Measurements from ENCODE around the gene EML6.

EML6 gene

GRCh38 chr2:54803783-54804751 is 80.6 kb downstream of the EML6 start:
- Histone ChIP-seq H3K9me3 (ENCODE audit: control insufficient read depth, low read length) (no peaks in the 10 kb centered on the region), H3K4me1 (ENCODE audit: control insufficient read depth, insufficient read depth, low read length, poor library complexity, severe bottlenecking) (no peaks in the 10 kb centered on the region), H3K27ac (ENCODE audit: low read depth, low read length, severe bottlenecking) (no peak overlapping the region), H3K4me3 (ENCODE audit: extremely low read depth, insufficient read depth, low read length, poor library complexity, severe bottlenecking) (no peak overlapping the region), H3K36me3 (ENCODE audit: control insufficient read depth, insufficient read depth, low read length) (no peaks in the 10 kb centered on the region)
- 93 to 100% methylated on average over 1 to 2 of the region's 3 CpGs for WGBS, 2 experiments (ENCODE audit: insufficient coverage in 2 of 2)

GRCh38 chr2:54805255-54805654 is 81.8 kb downstream of the EML6 start:
- H3K36me3 ChIP-seq (ENCODE audit: control insufficient read depth, insufficient read depth, low read length), result no peaks in the 10 kb centered on the region
- H3K4me3 ChIP-seq (ENCODE audit: extremely low read depth, insufficient read depth, low read length, poor library complexity, severe bottlenecking), result no peak overlapping the region
- no CpG with 5 or more reads among the region's 1 CpG for WGBS, 2 experiments (ENCODE audit: insufficient coverage in 2 of 2)
- no peaks in the 10 kb centered on the region for H3K9me3 ChIP-seq (ENCODE audit: control insufficient read depth, low read length)
- H3K27ac ChIP-seq (ENCODE audit: low read depth, low read length, severe bottlenecking), result no peak overlapping the region
- H3K4me1 ChIP-seq (ENCODE audit: control insufficient read depth, insufficient read depth, low read length, poor library complexity, severe bottlenecking), result no peaks in the 10 kb centered on the region

- no peak overlapping the region for H3K4me3 ChIP-seq (ENCODE audit: extremely low read depth, insufficient read depth, low read length, poor library complexity, severe bottlenecking)
- WGBS, 2 experiments (ENCODE audit: insufficient coverage in 2 of 2), result no CpG with 5 or more reads among the region's 2 CpGs
- no peaks in the 10 kb centered on the region for H3K9me3 ChIP-seq (ENCODE audit: control insufficient read depth, low read length)
- H3K27ac ChIP-seq (ENCODE audit: low read depth, low read length, severe bottlenecking), result no peak overlapping the region
- H3K36me3 ChIP-seq (ENCODE audit: control insufficient read depth, insufficient read depth, low read length), result no peaks in the 10 kb centered on the region
- H3K4me1 ChIP-seq (ENCODE audit: control insufficient read depth, insufficient read depth, low read length, poor library complexity, severe bottlenecking), result no peaks in the 10 kb centered on the region
Measured at GRCh38 chr2:54806975-54807374, 83.5 kb downstream of the EML6 start.

GRCh38 chr2:54808661-54809060 is 85.2 kb downstream of the EML6 start:
- H3K9me3 ChIP-seq (ENCODE audit: control insufficient read depth, low read length), result no peaks in the 10 kb centered on the region
- no peak overlapping the region for H3K4me3 ChIP-seq (ENCODE audit: extremely low read depth, insufficient read depth, low read length, poor library complexity, severe bottlenecking)
- no CpG with 5 or more reads among the region's 1 CpG for WGBS, 2 experiments (ENCODE audit: insufficient coverage in 2 of 2)
- no peak overlapping the region for H3K27ac ChIP-seq (ENCODE audit: low read depth, low read length, severe bottlenecking)
- no peaks in the 10 kb centered on the region for H3K4me1 ChIP-seq (ENCODE audit: control insufficient read depth, insufficient read depth, low read length, poor library complexity, severe bottlenecking)
- no peaks in the 10 kb centered on the region for H3K36me3 ChIP-seq (ENCODE audit: control insufficient read depth, insufficient read depth, low read length)

- Histone ChIP-seq H3K4me1 (ENCODE audit: control insufficient read depth, insufficient read depth, low read length, poor library complexity, severe bottlenecking) (no peaks in the 10 kb centered on the region), H3K36me3 (ENCODE audit: control insufficient read depth, insufficient read depth, low read length) (no peaks in the 10 kb centered on the region), H3K9me3 (ENCODE audit: control insufficient read depth, low read length) (no peaks in the 10 kb centered on the region), H3K27ac (ENCODE audit: low read depth, low read length, severe bottlenecking) (no peak overlapping the region), H3K4me3 (ENCODE audit: extremely low read depth, insufficient read depth, low read length, poor library complexity, severe bottlenecking) (no peak overlapping the region)
Measured at GRCh38 chr2:54809819-54810218, 86.4 kb downstream of the EML6 start.

GRCh38 chr2:54810246-54810645 is 86.8 kb downstream of the EML6 start:
- no peak overlapping the region for H3K4me3 ChIP-seq (ENCODE audit: extremely low read depth, insufficient read depth, low read length, poor library complexity, severe bottlenecking)
- no CpG with 5 or more reads among the region's 3 CpGs for WGBS, 2 experiments (ENCODE audit: insufficient coverage in 2 of 2)
- no peaks in the 10 kb centered on the region for H3K36me3 ChIP-seq (ENCODE audit: control insufficient read depth, insufficient read depth, low read length)
- H3K27ac ChIP-seq (ENCODE audit: low read depth, low read length, severe bottlenecking), result no peak overlapping the region
- H3K4me1 ChIP-seq (ENCODE audit: control insufficient read depth, insufficient read depth, low read length, poor library complexity, severe bottlenecking), result no peaks in the 10 kb centered on the region
- no peaks in the 10 kb centered on the region for H3K9me3 ChIP-seq (ENCODE audit: control insufficient read depth, low read length)

- Histone ChIP-seq H3K9me3 (ENCODE audit: control insufficient read depth, low read length) (no peaks in the 10 kb centered on the region), H3K4me3 (ENCODE audit: extremely low read depth, insufficient read depth, low read length, poor library complexity, severe bottlenecking) (no peak overlapping the region), H3K4me1 (ENCODE audit: control insufficient read depth, insufficient read depth, low read length, poor library complexity, severe bottlenecking) (no peaks in the 10 kb centered on the region), H3K27ac (ENCODE audit: low read depth, low read length, severe bottlenecking) (no peak overlapping the region), H3K36me3 (ENCODE audit: control insufficient read depth, insufficient read depth, low read length) (no peaks in the 10 kb centered on the region)
- 100% methylated on average over 1 of the region's 1 CpG; no CpG with 5 or more reads in 1 of the 2 experiments for WGBS, 2 experiments (ENCODE audit: insufficient coverage in 2 of 2)
Measured at GRCh38 chr2:54813584-54813983, 90.1 kb downstream of the EML6 start.

- 87 to 89% methylated on average over 5 to 6 of the region's 9 CpGs for WGBS, 2 experiments (ENCODE audit: insufficient coverage in 2 of 2)
- H3K4me1 ChIP-seq (ENCODE audit: control insufficient read depth, insufficient read depth, low read length, poor library complexity, severe bottlenecking), result no peaks in the 10 kb centered on the region
- H3K4me3 ChIP-seq (ENCODE audit: extremely low read depth, insufficient read depth, low read length, poor library complexity, severe bottlenecking), result no peak overlapping the region
- H3K9me3 ChIP-seq (ENCODE audit: control insufficient read depth, low read length), result no peaks in the 10 kb centered on the region
- no peaks in the 10 kb centered on the region for H3K36me3 ChIP-seq (ENCODE audit: control insufficient read depth, insufficient read depth, low read length)
- no peak overlapping the region for H3K27ac ChIP-seq (ENCODE audit: low read depth, low read length, severe bottlenecking)
Measured at GRCh38 chr2:54814389-54815147, 91.1 kb downstream of the EML6 start.

- 100% methylated on average over 1 of the region's 1 CpG; no CpG with 5 or more reads in 1 of the 2 experiments for WGBS, 2 experiments (ENCODE audit: insufficient coverage in 2 of 2)
- H3K27ac ChIP-seq (ENCODE audit: low read depth, low read length, severe bottlenecking), result no peak overlapping the region
- no peak overlapping the region for H3K4me3 ChIP-seq (ENCODE audit: extremely low read depth, insufficient read depth, low read length, poor library complexity, severe bottlenecking)
- no peaks in the 10 kb centered on the region for H3K4me1 ChIP-seq (ENCODE audit: control insufficient read depth, insufficient read depth, low read length, poor library complexity, severe bottlenecking)
- no peaks in the 10 kb centered on the region for H3K36me3 ChIP-seq (ENCODE audit: control insufficient read depth, insufficient read depth, low read length)
- no peaks in the 10 kb centered on the region for H3K9me3 ChIP-seq (ENCODE audit: control insufficient read depth, low read length)
Measured at GRCh38 chr2:54815148-54815539, 91.7 kb downstream of the EML6 start.

GRCh38 chr2:54818226-54818625 is 94.8 kb downstream of the EML6 start:
- Histone ChIP-seq H3K9me3 (ENCODE audit: control insufficient read depth, low read length) (no peaks in the 10 kb centered on the region), H3K4me1 (ENCODE audit: control insufficient read depth, insufficient read depth, low read length, poor library complexity, severe bottlenecking) (no peaks in the 10 kb centered on the region), H3K27ac (ENCODE audit: low read depth, low read length, severe bottlenecking) (no peak overlapping the region), H3K36me3 (ENCODE audit: control insufficient read depth, insufficient read depth, low read length) (no peaks in the 10 kb centered on the region), H3K4me3 (ENCODE audit: extremely low read depth, insufficient read depth, low read length, poor library complexity, severe bottlenecking) (no peak overlapping the region)
- 73 to 100% methylated on average over 2 of the region's 2 CpGs for WGBS, 2 experiments (ENCODE audit: insufficient coverage in 2 of 2)

GRCh38 chr2:54820558-54820957 is 97.1 kb downstream of the EML6 start:
- WGBS, 2 experiments (ENCODE audit: insufficient coverage in 2 of 2), result 44 to 54% methylated on average over 1 of the region's 3 CpGs

More at GRCh38 chr2:54820558-54820957, 97.1 kb downstream of the EML6 start:
- Histone ChIP-seq H3K4me1 (ENCODE audit: control insufficient read depth, insufficient read depth, low read length, poor library complexity, severe bottlenecking) (no peaks in the 10 kb centered on the region), H3K27ac (ENCODE audit: low read depth, low read length, severe bottlenecking) (no peak overlapping the region), H3K4me3 (ENCODE audit: extremely low read depth, insufficient read depth, low read length, poor library complexity, severe bottlenecking) (no peak overlapping the region), H3K36me3 (ENCODE audit: control insufficient read depth, insufficient read depth, low read length) (no peaks in the 10 kb centered on the region), H3K9me3 (ENCODE audit: control insufficient read depth, low read length) (no peaks in the 10 kb centered on the region)

Data from mesodermal cell (in vitro differentiated cells).